Skeletal muscle satellite cell (primary cell): Measurements from ENCODE around the gene CYTH4.

Source experiments
- H3K27me3 ChIP-seq: 2 replicates; pipeline ENCODE4 v1.7.0; 2013; ENCODE audit warnings: low read length; ENCODE audit not compliant: control insufficient read depth, insufficient read depth
- H3K36me3 ChIP-seq: 2 replicates; pipeline ENCODE4 v1.7.0; 2013; ENCODE audit warnings: mild to moderate bottlenecking, control low read depth, low read length; ENCODE audit not compliant: insufficient read depth
- H3K4me1 ChIP-seq: 2 replicates; pipeline ENCODE4 v1.7.0; 2013; ENCODE audit warnings: low read length; ENCODE audit not compliant: control insufficient read depth, insufficient read depth
- H3K4me2 ChIP-seq: 2 replicates; pipeline ENCODE4 v1.7.0; 2013; ENCODE audit warnings: mild to moderate bottlenecking, low read length
- H3K4me3 ChIP-seq: 2 replicates; pipeline ENCODE4 v1.7.0; 2013; ENCODE audit warnings: low read length
- H3K9ac ChIP-seq: 2 replicates; pipeline ENCODE4 v1.7.0; 2013; ENCODE audit warnings: mild to moderate bottlenecking, low read depth, low read length, moderate library complexity
- H3K9me3 ChIP-seq: replicated peaks from 2 replicates; pipeline ENCODE4 v1.7.0; 2013; ENCODE audit warnings: mild to moderate bottlenecking, control low read depth, low read length

The CYTH4 gene

DNA sequence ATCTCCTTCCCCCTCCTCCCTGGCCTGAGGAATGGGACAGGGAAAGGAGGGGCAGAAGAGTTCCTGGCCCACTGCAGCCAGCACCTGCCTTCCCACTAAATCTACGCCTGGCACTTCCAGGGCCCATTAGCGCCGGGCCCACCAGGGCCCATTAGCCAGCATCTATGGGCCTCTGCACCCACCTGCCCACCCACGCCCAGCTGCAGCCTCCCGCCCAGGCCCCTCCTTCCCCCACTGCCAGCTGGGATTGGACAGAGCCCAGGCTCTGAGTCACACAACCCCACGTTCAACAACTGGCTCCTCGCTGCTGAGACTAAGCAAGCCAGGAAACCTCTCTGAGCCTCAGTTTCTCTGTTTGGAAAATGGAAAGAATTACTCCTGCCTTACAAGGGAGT lies 48.7 kb downstream of the CYTH4 start:
- H3K27me3 ChIP-seq = peaks cover 21% of the 10 kb centered on the region
- no peaks in the 10 kb centered on the region for H3K36me3 ChIP-seq
- peaks cover 66% of the 10 kb centered on the region for H3K4me1 ChIP-seq
- no peak overlapping the region for H3K9ac ChIP-seq
- H3K4me3 ChIP-seq = no peak overlapping the region
- no peaks in the 10 kb centered on the region for H3K9me3 ChIP-seq
- H3K4me2 ChIP-seq = peak overlapping the region; percentile 48

DNA sequence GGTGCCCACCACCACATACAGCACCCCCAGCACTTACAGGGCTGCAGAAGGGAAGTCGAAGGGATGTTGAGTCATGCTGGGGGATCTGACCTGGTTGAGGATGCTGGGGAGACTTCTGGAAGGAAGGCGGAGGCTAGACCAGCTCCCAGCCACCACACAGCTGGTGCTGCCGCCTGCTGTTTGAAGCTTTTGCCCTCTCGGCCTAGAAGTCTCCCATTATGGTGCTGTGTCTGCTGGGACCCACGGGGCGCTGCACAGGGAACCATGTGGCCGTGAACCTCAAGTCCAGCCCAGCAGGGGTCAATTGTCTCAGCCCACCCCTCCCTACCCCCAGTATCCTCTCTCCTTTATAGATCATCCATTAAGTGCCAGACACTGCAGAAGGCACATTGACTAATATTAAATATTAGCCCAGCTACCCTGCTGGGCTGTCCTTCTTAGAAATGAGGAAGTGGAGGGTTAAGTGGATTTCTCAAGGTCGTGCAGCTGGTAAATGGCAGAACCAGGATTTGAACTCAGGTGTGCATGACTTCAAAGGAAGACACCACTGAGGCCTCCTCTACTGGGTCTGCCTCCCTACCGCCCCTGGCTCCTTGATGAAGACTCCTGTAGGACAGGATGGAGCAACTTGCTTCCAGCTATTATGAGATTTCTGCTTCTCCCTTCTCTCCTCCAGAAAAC lies 49.7 kb downstream of the CYTH4 start:
- no peaks in the 10 kb centered on the region for H3K36me3 ChIP-seq
- H3K9ac ChIP-seq = no peak overlapping the region
- H3K27me3 ChIP-seq = peaks cover 21% of the 10 kb centered on the region
- H3K9me3 ChIP-seq = no peaks in the 10 kb centered on the region
- H3K4me1 ChIP-seq = peaks cover 70% of the 10 kb centered on the region
- no peak overlapping the region for H3K4me2 ChIP-seq
- no peak overlapping the region for H3K4me3 ChIP-seq

DNA sequence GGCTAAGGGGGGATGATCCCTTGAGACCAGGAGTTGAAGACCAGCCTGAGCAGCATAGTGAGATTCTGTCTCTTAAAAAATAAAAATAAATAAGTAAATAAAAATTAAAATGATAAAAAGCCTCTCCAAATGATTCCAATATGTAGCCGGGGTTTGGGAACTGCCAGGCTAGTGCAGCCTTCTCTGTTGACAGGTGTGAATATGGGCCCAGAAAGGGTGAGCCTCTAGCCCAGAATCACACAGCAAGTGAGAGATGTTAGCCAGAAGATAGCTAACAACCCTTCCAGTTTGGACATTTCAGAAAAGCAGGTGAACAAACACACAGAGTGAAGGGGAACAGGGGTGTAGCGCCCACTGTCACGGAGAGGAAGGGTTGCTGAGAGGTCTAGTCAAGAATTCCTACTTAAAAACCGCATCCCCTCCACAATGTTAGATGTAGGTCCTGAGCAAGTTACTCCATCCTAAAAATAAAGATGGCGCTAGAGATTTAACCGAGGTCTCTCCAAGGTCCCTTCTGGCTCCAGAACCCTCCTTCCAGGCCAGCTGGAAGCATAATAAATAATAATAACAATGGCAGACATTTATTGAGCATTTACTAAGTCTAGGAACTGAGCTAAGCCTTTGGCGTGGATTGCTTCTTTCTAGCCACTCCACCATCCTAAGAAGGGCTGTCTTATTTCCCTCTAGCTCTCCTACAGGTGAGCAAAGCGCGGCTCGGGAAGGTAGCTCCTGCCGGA lies 51.6 kb downstream of the CYTH4 start:
- Histone ChIP-seq H3K9ac (no peak overlapping the region), H3K4me2 (peak overlapping the region; percentile 71), H3K4me3 (no peak overlapping the region), H3K36me3 (no peaks in the 10 kb centered on the region), H3K9me3 (no peaks in the 10 kb centered on the region), H3K4me1 (peaks cover 62% of the 10 kb centered on the region), H3K27me3 (peaks cover 26% of the 10 kb centered on the region)

GRCh38 chr22:37334461-37334858 lies 52.2 kb downstream of the CYTH4 start:
- no peaks in the 10 kb centered on the region for H3K36me3 ChIP-seq
- peak overlapping the region; percentile 71 for H3K4me2 ChIP-seq
- H3K27me3 ChIP-seq = peaks cover 26% of the 10 kb centered on the region
- peaks cover 56% of the 10 kb centered on the region for H3K4me1 ChIP-seq
- H3K4me3 ChIP-seq = no peak overlapping the region
- H3K9ac ChIP-seq = no peak overlapping the region
- no peaks in the 10 kb centered on the region for H3K9me3 ChIP-seq

DNA sequence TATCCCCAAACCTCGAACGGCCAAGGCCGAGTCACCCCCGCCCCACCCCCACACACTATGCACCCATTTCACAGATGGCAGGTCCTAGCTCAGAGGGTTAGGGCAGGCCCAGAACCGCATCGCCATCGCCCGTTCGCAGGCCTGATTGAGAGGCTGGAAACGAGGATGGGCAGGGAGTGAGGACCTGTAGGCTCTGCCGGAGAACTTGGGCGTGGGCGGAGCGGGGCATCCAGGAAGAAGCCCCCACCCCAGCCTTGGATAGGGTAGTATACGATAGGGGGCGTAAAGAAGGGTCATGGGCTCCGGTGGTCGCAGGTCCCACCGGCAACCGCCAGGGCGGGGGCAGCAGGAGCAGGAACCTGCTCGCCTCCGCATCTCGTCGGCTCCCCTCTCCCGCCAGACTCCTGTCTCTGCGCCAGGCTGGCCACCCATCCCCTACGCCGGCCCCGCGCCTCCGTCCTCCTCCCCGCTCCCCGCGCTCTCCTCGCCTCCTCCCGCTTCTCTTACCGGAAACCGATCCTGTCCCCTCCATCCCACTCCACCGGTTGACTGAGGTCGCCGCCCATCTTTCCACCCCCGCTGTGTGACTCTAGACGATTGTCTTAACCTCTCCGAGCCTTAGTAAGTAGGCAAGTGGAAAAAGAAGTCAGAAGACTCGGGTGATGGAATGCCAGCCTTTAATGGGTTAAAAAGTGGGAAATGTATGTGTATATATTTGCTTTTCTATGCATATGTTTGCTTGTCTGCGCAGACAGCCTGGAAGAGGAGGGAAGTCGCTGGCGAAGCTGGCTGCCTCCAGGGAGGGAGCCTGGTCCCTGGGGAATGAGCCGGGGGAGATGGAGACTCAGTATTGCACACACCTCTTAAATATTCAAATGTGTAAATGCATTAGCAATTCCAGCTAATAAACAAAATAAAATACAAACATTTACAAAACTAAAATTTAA lies 52.8 kb downstream of the CYTH4 start:
- Histone ChIP-seq H3K4me1 (peaks cover 50% of the 10 kb centered on the region), H3K4me3 (peak overlapping the region; percentile 48), H3K27me3 (peaks cover 26% of the 10 kb centered on the region), H3K4me2 (peak overlapping the region; percentile 71), H3K9ac (no peak overlapping the region), H3K9me3 (no peaks in the 10 kb centered on the region), H3K36me3 (no peaks in the 10 kb centered on the region)

DNA sequence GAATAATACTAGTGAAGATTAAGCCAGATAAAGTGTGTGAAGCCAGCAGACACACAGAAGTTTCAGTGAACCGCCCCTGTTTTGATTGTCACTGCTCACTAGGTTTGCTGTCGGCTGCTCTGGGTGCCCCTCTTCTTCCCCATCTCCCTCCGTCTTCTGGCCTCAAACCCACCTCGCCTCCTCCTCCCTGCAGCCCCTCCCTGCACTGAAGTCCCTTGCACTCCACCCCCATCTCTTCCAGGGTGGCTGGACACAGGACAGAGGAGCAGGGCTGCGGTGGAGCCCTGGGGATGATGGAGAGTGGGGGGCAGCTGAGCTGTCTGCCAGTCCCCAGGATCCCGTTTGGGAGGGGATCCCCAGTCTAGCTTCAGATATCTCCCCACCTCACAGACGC lies 53.5 kb downstream of the CYTH4 start:
- peaks cover 32% of the 10 kb centered on the region for H3K27me3 ChIP-seq
- H3K9me3 ChIP-seq = no peaks in the 10 kb centered on the region
- H3K4me1 ChIP-seq = peaks cover 43% of the 10 kb centered on the region
- H3K4me3 ChIP-seq = no peak overlapping the region
- H3K36me3 ChIP-seq = no peaks in the 10 kb centered on the region
- no peak overlapping the region for H3K4me2 ChIP-seq
- no peak overlapping the region for H3K9ac ChIP-seq

DNA sequence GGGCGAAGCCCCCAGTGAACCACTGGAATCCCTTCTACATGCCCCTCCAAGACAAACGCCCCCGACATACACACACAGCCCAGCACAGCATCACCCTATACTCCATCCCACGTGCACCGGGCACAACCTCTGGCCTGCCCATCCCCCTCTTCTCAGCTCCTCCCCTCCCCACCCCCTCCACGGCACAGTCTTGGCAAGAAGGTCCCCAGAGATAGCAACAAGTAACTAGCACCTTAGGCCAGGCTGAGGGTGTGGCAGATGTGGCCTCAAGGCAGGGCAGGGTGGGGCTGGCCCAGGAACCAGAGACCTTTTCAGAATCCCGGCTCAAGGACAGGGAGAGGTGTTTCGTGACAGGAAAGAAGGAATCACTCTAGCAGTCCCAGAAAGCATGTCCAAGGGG lies 54.3 kb downstream of the CYTH4 start:
- no peak overlapping the region for H3K4me3 ChIP-seq
- H3K9ac ChIP-seq = no peak overlapping the region
- H3K9me3 ChIP-seq = no peaks in the 10 kb centered on the region
- peaks cover 40% of the 10 kb centered on the region for H3K27me3 ChIP-seq
- H3K4me2 ChIP-seq = no peak overlapping the region
- peaks cover 35% of the 10 kb centered on the region for H3K4me1 ChIP-seq
- no peaks in the 10 kb centered on the region for H3K36me3 ChIP-seq

DNA sequence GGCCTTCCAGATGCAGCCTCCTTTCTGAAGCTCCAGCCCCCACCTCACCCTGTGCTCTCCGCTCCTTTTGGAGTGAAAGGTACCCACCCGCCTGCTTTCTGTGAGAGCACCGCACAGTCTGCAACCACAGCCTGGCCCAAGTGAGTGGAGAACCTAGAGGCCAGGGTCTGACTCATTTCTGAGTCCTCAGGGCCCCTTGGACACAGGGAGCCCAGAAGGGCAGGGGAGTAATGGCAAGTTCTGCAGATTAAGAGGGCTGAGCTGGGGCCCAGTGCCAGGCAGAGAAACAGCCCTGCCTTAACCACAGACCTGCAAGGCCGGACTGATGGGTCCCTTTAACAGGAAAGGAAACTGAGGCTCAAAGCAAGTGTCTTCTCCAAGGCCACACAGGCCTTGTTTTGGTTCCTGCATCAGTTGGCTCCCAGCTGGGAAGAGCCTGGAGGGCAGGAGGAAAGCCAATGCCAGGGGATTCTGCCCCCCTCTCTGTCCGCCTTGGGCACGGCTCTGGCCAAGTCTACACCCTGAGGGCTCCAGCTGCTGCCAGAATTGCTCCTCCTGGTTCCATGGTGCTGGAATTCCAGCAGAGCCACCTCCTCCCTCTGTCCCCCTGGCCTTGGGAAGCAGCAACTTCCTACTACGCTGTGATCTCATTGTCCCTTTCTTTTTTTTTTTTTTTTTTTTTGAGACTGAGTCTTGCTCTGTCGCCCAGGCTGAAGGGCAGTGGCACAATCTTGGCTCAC lies 55.1 kb downstream of the CYTH4 start:
- Histone ChIP-seq H3K9me3 (no peaks in the 10 kb centered on the region), H3K4me3 (no peak overlapping the region), H3K36me3 (no peaks in the 10 kb centered on the region), H3K27me3 (peaks cover 47% of the 10 kb centered on the region), H3K4me1 (peaks cover 29% of the 10 kb centered on the region), H3K4me2 (no peak overlapping the region), H3K9ac (no peak overlapping the region)

DNA sequence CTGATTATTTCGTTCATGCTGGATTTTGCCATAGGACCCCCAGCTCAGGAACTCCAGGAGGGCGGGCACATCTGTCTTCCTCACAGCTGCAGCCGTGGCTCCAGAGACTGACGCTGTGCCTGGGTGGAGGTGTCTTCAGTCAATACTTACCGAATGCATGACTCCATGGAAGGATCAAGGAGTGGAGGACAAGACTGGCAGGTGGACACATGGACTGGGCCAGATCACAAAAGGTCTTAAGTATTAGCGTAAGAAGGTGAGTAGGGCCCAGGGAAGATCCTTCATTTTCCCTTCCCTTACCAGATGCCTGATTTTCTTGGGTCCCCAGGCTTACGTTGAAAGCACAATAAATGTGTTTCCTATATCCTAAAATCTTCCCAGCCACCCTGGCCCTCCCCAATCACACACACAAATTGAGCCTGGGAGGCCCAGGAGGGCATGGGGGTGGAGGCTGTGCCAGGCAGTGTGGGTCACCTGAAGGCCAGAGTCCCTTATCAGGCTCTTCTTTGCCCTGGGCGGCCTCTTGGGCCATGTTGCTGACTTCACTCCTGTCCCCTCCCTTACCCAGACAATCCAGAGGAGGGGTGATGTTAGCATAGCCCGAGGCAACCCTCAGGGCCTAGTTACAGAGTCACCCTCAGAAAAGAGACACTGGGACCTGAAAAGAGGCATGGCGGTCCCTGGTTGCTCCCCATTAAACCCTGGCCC lies 56.4 kb downstream of the CYTH4 start:
- Histone ChIP-seq H3K9me3 (no peaks in the 10 kb centered on the region), H3K4me2 (no peak overlapping the region), H3K27me3 (peaks cover 54% of the 10 kb centered on the region), H3K36me3 (no peaks in the 10 kb centered on the region), H3K4me3 (no peak overlapping the region), H3K9ac (no peak overlapping the region), H3K4me1 (peaks cover 32% of the 10 kb centered on the region)

DNA sequence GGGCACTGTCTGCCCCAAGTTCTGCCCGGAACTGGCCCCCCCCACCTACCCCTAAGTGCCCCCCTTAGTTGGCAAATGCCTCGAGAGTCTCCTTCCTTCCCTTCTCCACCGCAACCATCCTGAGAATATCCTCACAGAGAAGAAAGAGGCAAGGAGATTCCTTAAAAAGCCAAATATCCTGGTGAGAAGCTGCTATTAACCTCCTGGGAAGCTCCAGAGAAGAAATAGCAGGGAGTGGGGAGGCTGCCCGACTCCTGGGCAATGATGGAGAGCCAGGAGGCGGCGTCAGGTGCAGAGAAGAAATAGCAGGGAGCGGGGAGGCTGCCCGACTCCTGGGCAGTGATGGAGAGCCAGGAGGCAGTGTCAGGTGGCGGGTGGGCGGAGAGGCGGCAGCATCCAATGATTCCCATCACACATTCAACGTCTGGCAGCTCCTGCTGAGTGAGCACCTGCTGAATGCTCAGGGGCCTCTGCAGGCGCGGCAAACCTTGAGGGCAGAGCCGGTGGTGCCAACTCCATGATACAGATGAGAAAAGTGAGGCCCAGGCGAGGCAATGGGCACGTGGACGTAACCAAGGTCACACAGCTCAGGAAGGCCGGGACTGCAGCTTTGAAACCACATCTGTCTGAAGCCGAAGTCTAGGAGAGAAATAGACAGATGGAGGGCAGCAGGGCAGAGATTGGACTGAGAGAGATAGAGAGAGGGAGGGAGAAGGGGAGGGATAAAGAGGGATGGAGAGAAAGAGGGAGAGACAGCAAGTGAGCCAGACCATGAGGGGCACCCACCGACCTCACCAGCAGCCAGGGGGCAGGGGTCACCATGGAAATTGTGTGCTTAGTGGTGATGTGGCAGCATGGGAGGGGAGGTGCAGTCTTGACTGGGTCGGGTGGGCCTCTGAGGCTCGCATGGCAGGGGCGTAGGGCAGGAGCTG lies 58.3 kb downstream of the CYTH4 start:
- Histone ChIP-seq H3K4me2 (no peak overlapping the region), H3K9ac (no peak overlapping the region), H3K36me3 (no peaks in the 10 kb centered on the region), H3K4me1 (peaks cover 22% of the 10 kb centered on the region), H3K27me3 (peaks cover 36% of the 10 kb centered on the region), H3K4me3 (no peak overlapping the region), H3K9me3 (no peaks in the 10 kb centered on the region)
